SK-N-MC (cell line): ENCODE measurements around the gene CCDC192.

Source experiments
- EZH2 ChIP-seq: fragments of 200-600 bp; sonication (generic); IDR thresholded peaks from one replicate; pipeline ENCODE4 v1.6.1; 2017; ENCODE audit warnings: antibody characterized with exemption
- POLR2AphosphoS5 ChIP-seq: IDR thresholded peaks from 2 replicates; pipeline ENCODE4 v1.6.1; 2012; ENCODE audit warnings: mild to moderate bottlenecking, low read depth, low read length, borderline replicate concordance

GRCh38 chr5:127970081-127970480 is 266.9 kb downstream of the CCDC192 start:
- no peak for TF ChIP-seq POLR2AphosphoS5
- no peak for TF ChIP-seq EZH2
